ENCODE measurements around the gene EREG. TPM values are rescaled to one million over a fixed set of nuclear protein-coding genes. Genes with fewer than 3 reads are reported as not detected.

EREG gene
- total RNA-seq (2014; rRNA removed; shearing (Covaris generic)), result not detected in 2 replicates

DNA sequence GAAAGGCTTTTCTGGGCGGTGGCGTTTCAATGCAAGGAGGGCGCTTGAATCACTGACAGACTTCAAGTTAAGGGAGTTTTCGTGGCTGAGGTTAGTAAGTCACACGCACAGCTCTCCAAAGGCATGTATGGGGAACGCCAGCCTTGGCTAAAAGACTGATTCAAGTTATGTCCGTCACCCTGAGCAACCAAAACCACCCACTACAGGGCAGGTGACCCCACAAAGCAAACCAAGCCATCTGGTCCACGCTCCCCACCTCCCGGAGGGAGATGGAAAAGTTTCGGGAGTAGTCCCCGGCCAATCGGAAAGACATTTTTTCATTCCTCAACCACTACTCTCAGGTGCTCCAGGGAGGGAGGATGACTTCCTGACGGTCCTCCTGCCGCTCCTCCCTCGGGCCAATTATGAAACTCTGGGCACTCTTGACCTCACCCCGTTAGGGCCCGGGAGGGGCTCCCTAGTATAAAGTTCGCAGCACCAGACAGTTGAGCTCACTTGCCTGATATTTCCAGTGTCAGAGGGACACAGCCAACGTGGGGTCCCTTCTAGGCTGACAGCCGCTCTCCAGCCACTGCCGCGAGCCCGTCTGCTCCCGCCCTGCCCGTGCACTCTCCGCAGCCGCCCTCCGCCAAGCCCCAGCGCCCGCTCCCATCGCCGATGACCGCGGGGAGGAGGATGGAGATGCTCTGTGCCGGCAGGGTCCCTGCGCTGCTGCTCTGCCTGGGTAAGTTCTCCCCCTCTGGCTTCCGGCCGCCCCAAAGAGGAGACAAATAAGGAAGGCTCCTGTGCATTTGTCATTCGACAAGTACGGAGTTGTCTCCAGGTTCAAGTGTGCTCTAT, at the start of gene EREG:
Gene EREG, plus strand, starts transcription at position 494 of the 840 bp plus-strand sequence. Its CDS starts 164 bp downstream, at position 658.
- DNase-seq (ENCODE audit: low spot score), result no peak
- in situ Hi-C loops (cut with HindIII; ENCODE audit: low sequenced_read_pairs), result no loop called here

GRCh38 chr4:74315376-74315775, 49.6 kb upstream of the EREG start:
- DNase-seq (ENCODE audit: low spot score), result no peak
- in situ Hi-C loops (cut with HindIII; ENCODE audit: low sequenced_read_pairs), result no loop called here

GRCh38 chr4:74316397-74316796, 48.5 kb upstream of the EREG start:
- in situ Hi-C loops (cut with HindIII; ENCODE audit: low sequenced_read_pairs), result no loop called here

DNA sequence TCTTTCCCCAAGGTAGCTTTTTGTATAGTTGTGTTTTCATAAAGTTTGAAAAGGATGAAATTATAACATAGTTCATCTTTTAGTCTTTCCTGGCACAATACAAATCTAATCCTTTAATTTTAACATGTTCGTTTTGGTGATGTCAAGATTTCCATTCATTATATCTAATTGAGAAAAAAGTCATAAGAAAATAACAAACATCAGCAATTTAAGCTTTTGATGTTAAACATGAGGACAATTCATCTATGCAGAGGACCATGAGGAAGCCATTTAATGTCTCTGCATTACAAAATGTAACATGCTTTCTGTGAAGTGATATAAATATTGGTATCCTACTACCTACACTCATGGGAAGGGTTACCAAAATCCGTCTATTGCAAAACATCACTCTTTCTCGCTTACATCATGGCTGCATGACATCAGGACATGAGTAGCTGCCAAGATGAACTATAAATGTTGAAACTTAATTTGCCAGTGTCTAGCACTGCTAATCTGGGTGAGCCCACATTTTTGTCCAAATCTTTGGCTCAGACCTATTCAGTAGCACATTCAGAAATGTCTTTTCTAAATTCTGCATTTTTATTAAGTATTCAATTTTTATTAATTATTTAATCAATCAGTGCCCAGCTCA, 47.2 kb upstream of the EREG start:
- in situ Hi-C loops (cut with HindIII; ENCODE audit: low sequenced_read_pairs), result no loop called here
- DNase-seq (ENCODE audit: low spot score), result no peak

More at GRCh38 chr4:74316397-74316796, 48.5 kb upstream of the EREG start:
- no peak for DNase-seq (ENCODE audit: low spot score)

- in situ Hi-C loops (cut with HindIII; ENCODE audit: low sequenced_read_pairs), result no loop called here
- no peak for DNase-seq (ENCODE audit: low spot score)
These were observed 46.7 kb upstream of the EREG start for GRCh38 chr4:74318276-74318675.

GRCh38 chr4:74319470-74319869, 45.5 kb upstream of the EREG start:
- in situ Hi-C loops (cut with HindIII; ENCODE audit: low sequenced_read_pairs), result no loop called here
- no peak for DNase-seq (ENCODE audit: low spot score)

GRCh38 chr4:74320559-74321118, 44.3 kb upstream of the EREG start:
- peak; percentile 4 for DNase-seq (ENCODE audit: low spot score)
- in situ Hi-C loops (cut with HindIII; ENCODE audit: low sequenced_read_pairs), result no loop called here

DNA sequence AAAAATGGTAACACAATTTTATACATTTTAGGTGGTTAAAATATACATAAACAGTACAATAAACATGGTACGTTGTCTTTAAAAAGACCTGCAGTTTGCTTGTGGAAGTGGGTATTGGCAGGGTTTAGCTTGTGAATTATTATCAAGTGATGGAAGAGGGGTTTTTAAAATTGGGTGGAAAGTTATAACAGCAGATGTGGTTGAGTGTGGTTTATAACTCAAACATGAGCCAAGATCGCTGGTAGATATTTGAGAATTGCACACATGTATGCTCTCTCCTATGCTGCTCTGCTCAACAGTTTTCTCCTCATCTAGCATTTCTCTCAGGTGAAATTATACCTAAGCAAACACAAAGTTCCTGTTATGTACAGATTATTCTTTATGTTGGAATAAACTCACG, 42.6 kb upstream of the EREG start:
- in situ Hi-C loops (cut with HindIII; ENCODE audit: low sequenced_read_pairs), result no loop called here
- no peak for DNase-seq (ENCODE audit: low spot score)

DNA sequence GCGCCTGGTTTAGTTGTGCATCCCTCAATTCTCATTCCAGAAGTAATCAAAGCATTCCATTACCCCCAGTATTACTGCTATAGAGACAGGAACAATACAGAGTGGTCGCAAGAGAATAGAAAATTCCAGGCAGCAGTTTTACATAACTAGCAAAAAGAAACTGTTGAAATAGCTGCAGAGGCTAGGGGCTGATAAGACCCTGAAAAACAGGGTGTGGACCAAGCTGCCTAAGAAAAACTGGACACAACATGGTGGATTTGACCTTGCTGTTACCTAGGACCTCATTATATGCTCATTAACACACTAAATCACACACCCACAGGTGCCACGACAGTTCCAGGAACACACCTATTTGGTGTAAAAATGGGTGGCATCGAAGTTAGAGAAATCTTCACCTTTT, 41.3 kb upstream of the EREG start:
- in situ Hi-C loops (cut with HindIII; ENCODE audit: low sequenced_read_pairs), result no loop called here
- no peak for DNase-seq (ENCODE audit: low spot score)

DNA sequence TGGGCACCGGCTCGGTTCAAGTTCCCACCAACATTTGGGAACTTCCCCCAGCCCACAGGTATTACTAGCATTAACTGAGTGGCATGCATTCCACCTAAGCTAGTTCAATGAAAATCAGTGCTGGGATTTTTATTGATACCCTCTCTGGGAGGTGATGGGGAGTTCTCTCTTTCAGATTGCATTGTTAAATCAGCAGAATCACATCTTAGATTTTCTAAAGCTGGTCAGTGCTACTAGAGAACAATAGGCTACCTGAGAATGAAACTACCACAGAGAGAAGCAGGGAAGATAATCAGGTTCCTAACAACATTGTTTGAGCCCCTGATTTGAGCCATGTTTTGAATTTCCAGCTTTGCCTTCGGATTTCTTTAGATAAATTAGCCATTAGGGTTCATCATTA, 40.7 kb upstream of the EREG start:
- no peak for DNase-seq (ENCODE audit: low spot score)

GRCh38 chr4:74325886-74326285, 39.1 kb upstream of the EREG start:
- in situ Hi-C loops (cut with HindIII; ENCODE audit: low sequenced_read_pairs), result no loop called here
- DNase-seq (ENCODE audit: low spot score), result no peak

More for the DNA sequence above, 40.7 kb upstream of the EREG start:
- in situ Hi-C loops (cut with HindIII; ENCODE audit: low sequenced_read_pairs), result no loop called here

DNA sequence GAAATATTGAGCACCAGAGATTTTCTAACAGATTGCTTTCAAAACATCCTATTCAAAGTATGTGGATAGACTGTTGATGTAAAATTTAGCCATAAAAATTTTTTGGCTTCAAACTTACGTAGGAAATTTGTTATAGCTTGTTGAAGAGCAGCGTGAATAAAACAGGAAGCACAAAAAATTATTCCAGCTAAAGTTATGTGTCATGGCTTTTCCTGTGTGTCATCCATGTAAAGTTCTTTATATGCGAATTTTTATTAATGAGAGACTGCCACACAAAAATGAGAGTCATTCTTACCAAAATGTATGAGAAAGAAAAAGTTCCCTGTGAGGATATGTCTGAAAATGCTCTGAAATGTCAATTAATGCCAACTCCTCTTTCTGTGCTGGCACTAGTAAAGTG, 37.2 kb upstream of the EREG start:
- in situ Hi-C loops (cut with HindIII; ENCODE audit: low sequenced_read_pairs), result no loop called here
- DNase-seq (ENCODE audit: low spot score), result no peak

DNA sequence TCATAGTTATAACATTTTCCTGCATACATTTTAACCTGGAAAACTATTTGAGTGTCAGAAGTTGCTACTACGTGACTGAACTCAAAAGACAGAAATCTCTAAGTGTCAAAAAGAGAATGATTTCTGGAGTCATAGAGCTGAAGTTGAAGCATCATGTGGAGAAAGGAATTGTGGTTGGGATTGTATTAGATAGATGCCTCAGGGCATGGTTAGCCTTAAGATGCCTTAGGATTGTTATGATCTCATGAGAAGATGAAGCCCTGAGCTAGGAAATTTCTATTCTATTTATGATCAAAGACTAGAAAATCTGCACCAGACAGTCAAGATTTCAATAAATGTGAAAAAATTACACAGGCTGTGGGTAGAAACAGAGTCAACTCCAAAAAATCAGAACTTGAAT, 36.4 kb upstream of the EREG start:
- in situ Hi-C loops (cut with HindIII; ENCODE audit: low sequenced_read_pairs), result no loop called here
- DNase-seq (ENCODE audit: low spot score), result no peak

- in situ Hi-C loops (cut with HindIII; ENCODE audit: low sequenced_read_pairs), result no loop called here
- DNase-seq (ENCODE audit: low spot score), result no peak
These were observed 35.6 kb upstream of the EREG start for GRCh38 chr4:74329307-74329706.

GRCh38 chr4:74330295-74330750, 34.6 kb upstream of the EREG start:
- in situ Hi-C loops (cut with HindIII; ENCODE audit: low sequenced_read_pairs), result no loop called here

GRCh38 chr4:74331252-74331651, 33.7 kb upstream of the EREG start:
- in situ Hi-C loops (cut with HindIII; ENCODE audit: low sequenced_read_pairs), result no loop called here
- DNase-seq (ENCODE audit: low spot score), result no peak

More at GRCh38 chr4:74330295-74330750, 34.6 kb upstream of the EREG start:
- DNase-seq (ENCODE audit: low spot score), result no peak

GRCh38 chr4:74331944-74332343, 33.0 kb upstream of the EREG start:
- no peak for DNase-seq (ENCODE audit: low spot score)
- in situ Hi-C loops (cut with HindIII; ENCODE audit: low sequenced_read_pairs), result no loop called here

DNA sequence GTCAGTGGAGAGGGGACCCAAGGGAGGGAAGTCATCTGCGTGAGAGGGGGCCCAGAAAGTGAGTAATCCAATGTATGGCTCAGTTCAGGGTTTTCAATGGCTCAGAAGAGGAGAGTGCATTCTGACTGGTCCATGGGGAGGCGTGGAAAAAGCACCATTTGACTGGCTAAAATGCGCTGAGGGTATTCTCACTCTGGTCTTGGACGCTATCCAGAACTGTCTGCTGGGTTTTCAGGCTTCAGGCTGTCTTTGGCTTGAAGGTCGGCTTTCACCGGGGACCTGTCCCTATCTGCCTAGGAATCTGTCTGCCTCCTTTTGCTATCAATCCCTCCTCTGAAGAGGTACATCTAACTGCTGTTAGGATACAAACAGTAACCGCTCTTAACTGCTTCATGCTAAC, 30.3 kb upstream of the EREG start:
- in situ Hi-C loops (cut with HindIII; ENCODE audit: low sequenced_read_pairs), result no loop called here

GRCh38 chr4:74335341-74336021, 29.5 kb upstream of the EREG start:
- in situ Hi-C loops (cut with HindIII; ENCODE audit: low sequenced_read_pairs), result no loop called here
- no peak for DNase-seq (ENCODE audit: low spot score)

More for the DNA sequence above, 30.3 kb upstream of the EREG start:
- DNase-seq (ENCODE audit: low spot score), result no peak

Measured in G401 (cell line).